OCI-LY7 (cell line): ENCODE data around the gene DCTD. TPM values are rescaled to one million over a fixed set of nuclear protein-coding genes. Genes with fewer than 3 reads are reported as not detected.

Experiments used
- BruUV-seq: library from RNA; stranded (reverse); fragments of 400-500 nt; replicated peaks from 2 replicates; lab custom pipeline; 2021; lab: Mats Ljungman, UMichigan
- CTCF ChIA-PET: fragments of 300-600 bp; sonication (Branson Sonifier 250); formaldehyde crosslinking; loops from one replicate; lab custom pipeline; 2022; ENCODE audit warnings: antibody characterized with exemption; ENCODE audit not compliant: unreplicated experiment; lab: Charles Lee
- POLR2A ChIA-PET: fragments of 300-600 bp; sonication (Branson Sonifier 250); formaldehyde crosslinking; loops from one replicate; lab custom pipeline; 2022; ENCODE audit warnings: antibody characterized with exemption; lab: Charles Lee
- DNase-seq: peaks from one replicate; pipeline ENCODE4 v3.0.0-alpha.2; 2015; ENCODE audit warnings: low spot score
- H2AFZ ChIP-seq: fragments of 200-600 bp; sonication (generic), shearing (Covaris generic); 2 replicates; pipeline ENCODE4 v1.6.1; 2014; ENCODE audit warnings: mild to moderate bottlenecking, antibody characterized with exemption, low read length, moderate library complexity
- H3K27ac ChIP-seq: fragments of 200-600 bp; sonication (generic); 2 replicates; pipeline ENCODE4 v1.5.1; 2014; ENCODE audit warnings: mixed run types, low read depth, mild to moderate bottlenecking, moderate library complexity, low read length, inconsistent platforms; ENCODE audit not compliant: poor library complexity, severe bottlenecking
- H3K36me3 ChIP-seq: fragments of 200-600 bp; sonication (generic); 2 replicates; pipeline ENCODE4 v1.6.1; 2014; ENCODE audit warnings: mild to moderate bottlenecking, antibody characterized with exemption, low read length, moderate library complexity, mixed read lengths; ENCODE audit not compliant: insufficient read depth
- H3K4me1 ChIP-seq: fragments of 200-600 bp; sonication (generic); 2 replicates; pipeline ENCODE4 v1.5.1; 2014; ENCODE audit warnings: mild to moderate bottlenecking, low read length; ENCODE audit not compliant: insufficient read depth, poor library complexity, severe bottlenecking
- H3K4me2 ChIP-seq: fragments of 200-600 bp; sonication (generic); 2 replicates; pipeline ENCODE4 v1.6.1; 2014; ENCODE audit warnings: mild to moderate bottlenecking, low read length
- H3K4me3 ChIP-seq: fragments of 200-600 bp; sonication (generic); 2 replicates; pipeline ENCODE4 v1.5.1; 2014; ENCODE audit warnings: mild to moderate bottlenecking, low read depth, low read length; ENCODE audit not compliant: poor library complexity, severe bottlenecking
- H3K79me2 ChIP-seq: fragments of 200-600 bp; sonication (generic); 2 replicates; pipeline ENCODE4 v1.6.1; 2016; ENCODE audit warnings: low read depth, mild to moderate bottlenecking, low read length, moderate library complexity, mixed read lengths; ENCODE audit not compliant: insufficient read depth
- H3K9me2 ChIP-seq: fragments of 200-600 bp; sonication (generic); 2 replicates; pipeline ENCODE4 v1.6.1; 2016; ENCODE audit warnings: mild to moderate bottlenecking, low read length, mixed read lengths; ENCODE audit not compliant: insufficient read depth
- H3K9me3 ChIP-seq: fragments of 200-600 bp; sonication (generic); 2 replicates; pipeline ENCODE4 v1.6.1; 2014; ENCODE audit warnings: mild to moderate bottlenecking, mixed run types, low read length, mixed read lengths
- H4K20me1 ChIP-seq: fragments of 200-600 bp; sonication (generic); 2 replicates; pipeline ENCODE4 v1.6.1; 2014; ENCODE audit warnings: mild to moderate bottlenecking, antibody characterized with exemption, low read length, moderate library complexity, mixed read lengths; ENCODE audit not compliant: insufficient read depth
- EZH2phosphoT487 ChIP-seq: fragments of 200-600 bp; sonication (generic); IDR thresholded peaks from 2 replicates; pipeline ENCODE4 v1.6.1; 2018; ENCODE audit warnings: low read depth, borderline replicate concordance, mild to moderate bottlenecking, mixed run types, antibody characterized with exemption, low read length, moderate library complexity, mixed read lengths
- intact Hi-C: fragments of 100-400 bp; cut with micrococcal nuclease; formaldehyde crosslinking; loops from one replicate; pipeline ENCODE4 v1.10.0; 2022; ENCODE audit not compliant: unreplicated experiment
- total RNA-seq, 2 experiments: library from RNA; depleted of rRNA in 1 of 2; stranded (reverse); fragments of >200 nt in 1 of 2; shearing (Covaris generic) in 1 of 2; gene quantifications; 2 replicates each; pipeline ENCODE4 v1.2.3, GENCODE V29; 2014 to 2022
- TF ChIP-seq, protein P1 (sequence below): fragments of 200-600 bp; sonication (generic); conservative IDR thresholded peaks from 2 replicates; pipeline ENCODE4 v1.5.1; 2014; ENCODE audit warnings: mild to moderate bottlenecking, antibody characterized with exemption, low read length, moderate library complexity, mixed read lengths

Gene DCTD
- total RNA-seq, 2 experiments from 2014 or later = 37.8 to 81.9 TPM

DNA sequence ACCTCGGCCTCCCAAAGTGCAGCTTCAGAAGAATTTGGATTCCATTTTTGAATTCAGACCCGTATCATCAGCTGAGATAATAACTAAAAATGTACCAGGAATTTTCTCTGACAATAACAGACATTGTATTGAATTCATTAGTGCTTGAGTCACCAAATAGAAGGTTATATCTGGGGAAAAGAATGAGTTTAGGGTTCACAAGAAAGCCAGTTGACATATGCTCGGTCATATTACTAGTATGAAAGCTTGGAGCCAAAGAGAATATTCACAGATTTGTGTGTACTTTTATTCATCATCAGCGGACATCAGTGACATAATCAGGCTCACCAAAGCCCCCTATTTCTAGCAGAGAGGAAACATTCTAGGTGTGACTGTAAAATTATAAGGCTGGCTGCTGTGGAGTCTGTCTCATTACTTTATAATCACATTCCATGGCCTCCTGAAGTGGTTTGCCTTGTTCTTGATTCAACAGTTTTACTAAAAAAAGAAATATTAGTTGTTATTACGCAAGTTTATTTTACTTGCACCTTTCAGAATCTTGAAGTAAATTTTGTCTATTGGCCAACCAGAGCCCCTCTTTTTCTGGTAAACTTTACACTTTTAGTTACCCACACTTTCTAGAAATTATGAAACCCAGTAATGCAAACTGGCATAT is 14.6 kb upstream of the DCTD start:
- TF ChIP-seq EZH2phosphoT487 = no peak
- TF ChIP-seq, protein P1, sequence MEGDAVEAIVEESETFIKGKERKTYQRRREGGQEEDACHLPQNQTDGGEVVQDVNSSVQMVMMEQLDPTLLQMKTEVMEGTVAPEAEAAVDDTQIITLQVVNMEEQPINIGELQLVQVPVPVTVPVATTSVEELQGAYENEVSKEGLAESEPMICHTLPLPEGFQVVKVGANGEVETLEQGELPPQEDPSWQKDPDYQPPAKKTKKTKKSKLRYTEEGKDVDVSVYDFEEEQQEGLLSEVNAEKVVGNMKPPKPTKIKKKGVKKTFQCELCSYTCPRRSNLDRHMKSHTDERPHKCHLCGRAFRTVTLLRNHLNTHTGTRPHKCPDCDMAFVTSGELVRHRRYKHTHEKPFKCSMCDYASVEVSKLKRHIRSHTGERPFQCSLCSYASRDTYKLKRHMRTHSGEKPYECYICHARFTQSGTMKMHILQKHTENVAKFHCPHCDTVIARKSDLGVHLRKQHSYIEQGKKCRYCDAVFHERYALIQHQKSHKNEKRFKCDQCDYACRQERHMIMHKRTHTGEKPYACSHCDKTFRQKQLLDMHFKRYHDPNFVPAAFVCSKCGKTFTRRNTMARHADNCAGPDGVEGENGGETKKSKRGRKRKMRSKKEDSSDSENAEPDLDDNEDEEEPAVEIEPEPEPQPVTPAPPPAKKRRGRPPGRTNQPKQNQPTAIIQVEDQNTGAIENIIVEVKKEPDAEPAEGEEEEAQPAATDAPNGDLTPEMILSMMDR = no peak
- Histone ChIP-seq H3K4me2 (no peak overlapping the region), H3K27ac (no peak overlapping the region), H3K4me1 (no peaks in the 10 kb centered on the region), H4K20me1 (no peaks in the 10 kb centered on the region), H3K9me3 (no peaks in the 10 kb centered on the region), H3K79me2 (no peaks in the 10 kb centered on the region), H3K4me3 (no peak overlapping the region), H3K36me3 (no peaks in the 10 kb centered on the region), H3K9me2 (no peaks in the 10 kb centered on the region), H2AFZ (no peak overlapping the region)
- BruUV-seq = no TSS peak
- ChIA-PET POLR2A (no interaction called here), CTCF (no interaction called here)
- intact Hi-C loops = no loop called here
- no peak for DNase-seq

- Histone ChIP-seq H3K27ac (no peak overlapping the region), H3K4me2 (no peak overlapping the region), H3K36me3 (no peaks in the 10 kb centered on the region), H3K79me2 (no peaks in the 10 kb centered on the region), H2AFZ (no peak overlapping the region), H3K9me3 (no peaks in the 10 kb centered on the region), H3K9me2 (no peaks in the 10 kb centered on the region), H4K20me1 (no peaks in the 10 kb centered on the region), H3K4me1 (no peaks in the 10 kb centered on the region), H3K4me3 (no peak overlapping the region)
- TF ChIP-seq EZH2phosphoT487 = no peak
- TF ChIP-seq, protein P1 = no peak
- ChIA-PET POLR2A (interaction anchor here (0.9 kb wide), 1 partner anchor 243 kb away, joined by 4 read pairs; no protein-coding TSS in a partner anchor), CTCF (no interaction called here)
- no peak for DNase-seq
- intact Hi-C loops = no loop called here
- no TSS peak for BruUV-seq
Observed at GRCh38 chr4:182930889-182931288, 13.7 kb upstream of the DCTD start.

GRCh38 chr4:182929296-182929695 is 12.1 kb upstream of the DCTD start:
- intact Hi-C loops = no loop called here
- Histone ChIP-seq H2AFZ (no peak overlapping the region), H3K4me2 (no peak overlapping the region), H4K20me1 (no peaks in the 10 kb centered on the region), H3K4me1 (no peaks in the 10 kb centered on the region), H3K79me2 (no peaks in the 10 kb centered on the region), H3K4me3 (no peak overlapping the region), H3K9me3 (no peaks in the 10 kb centered on the region), H3K9me2 (no peaks in the 10 kb centered on the region), H3K36me3 (no peaks in the 10 kb centered on the region), H3K27ac (no peak overlapping the region)
- ChIA-PET POLR2A (interaction anchor here (0.7 kb wide), 1 partner anchor 142 kb away, joined by 3 read pairs; no protein-coding TSS in a partner anchor), CTCF (interaction anchor here (0.5 kb wide), 1 partner anchor 288 kb away, joined by 3 read pairs; no protein-coding TSS in a partner anchor)
- no TSS peak for BruUV-seq
- DNase-seq = no peak
- no peak for TF ChIP-seq EZH2phosphoT487
- TF ChIP-seq, protein P1 = no peak
